ENCODE data around the gene SNX21.

SNX21 gene

GRCh38 chr20:45883100-45883469 lies 49.5 kb downstream of the SNX21 start:
- no peak for DNase-seq

- no peak for DNase-seq
Measured at GRCh38 chr20:45886590-45887345, 53.2 kb downstream of the SNX21 start.

- no peak for DNase-seq
Measured at GRCh38 chr20:45887346-45887715, 53.7 kb downstream of the SNX21 start, which contains the start of gene SPATA25. SPATA25 (minus strand) TSS chr20:45887622; CDS start chr20:45887590, 32 bp downstream.

DNA sequence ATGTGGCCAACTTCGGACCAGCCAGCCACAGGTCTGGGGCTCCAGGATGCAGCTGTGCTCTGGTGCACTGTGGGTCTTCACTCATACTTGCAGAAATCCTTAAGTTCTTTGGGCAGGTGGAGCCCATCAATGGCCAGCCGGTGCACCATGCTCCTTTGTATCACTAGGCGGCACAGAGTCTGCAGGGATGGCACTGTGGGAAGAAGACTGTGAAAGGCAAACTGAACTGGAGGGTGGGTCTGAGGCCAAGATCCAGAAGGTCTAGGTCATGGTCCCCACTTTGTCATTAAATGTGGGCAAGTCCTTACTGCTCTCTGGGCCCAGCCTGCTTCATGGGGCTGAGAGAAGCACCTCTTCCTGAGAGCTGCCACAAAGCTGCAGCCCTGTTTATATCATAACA lies 55.1 kb downstream of the SNX21 start:
- no peak for DNase-seq

- no peak for DNase-seq
Measured at GRCh38 chr20:45890077-45890984, 56.7 kb downstream of the SNX21 start.

DNA sequence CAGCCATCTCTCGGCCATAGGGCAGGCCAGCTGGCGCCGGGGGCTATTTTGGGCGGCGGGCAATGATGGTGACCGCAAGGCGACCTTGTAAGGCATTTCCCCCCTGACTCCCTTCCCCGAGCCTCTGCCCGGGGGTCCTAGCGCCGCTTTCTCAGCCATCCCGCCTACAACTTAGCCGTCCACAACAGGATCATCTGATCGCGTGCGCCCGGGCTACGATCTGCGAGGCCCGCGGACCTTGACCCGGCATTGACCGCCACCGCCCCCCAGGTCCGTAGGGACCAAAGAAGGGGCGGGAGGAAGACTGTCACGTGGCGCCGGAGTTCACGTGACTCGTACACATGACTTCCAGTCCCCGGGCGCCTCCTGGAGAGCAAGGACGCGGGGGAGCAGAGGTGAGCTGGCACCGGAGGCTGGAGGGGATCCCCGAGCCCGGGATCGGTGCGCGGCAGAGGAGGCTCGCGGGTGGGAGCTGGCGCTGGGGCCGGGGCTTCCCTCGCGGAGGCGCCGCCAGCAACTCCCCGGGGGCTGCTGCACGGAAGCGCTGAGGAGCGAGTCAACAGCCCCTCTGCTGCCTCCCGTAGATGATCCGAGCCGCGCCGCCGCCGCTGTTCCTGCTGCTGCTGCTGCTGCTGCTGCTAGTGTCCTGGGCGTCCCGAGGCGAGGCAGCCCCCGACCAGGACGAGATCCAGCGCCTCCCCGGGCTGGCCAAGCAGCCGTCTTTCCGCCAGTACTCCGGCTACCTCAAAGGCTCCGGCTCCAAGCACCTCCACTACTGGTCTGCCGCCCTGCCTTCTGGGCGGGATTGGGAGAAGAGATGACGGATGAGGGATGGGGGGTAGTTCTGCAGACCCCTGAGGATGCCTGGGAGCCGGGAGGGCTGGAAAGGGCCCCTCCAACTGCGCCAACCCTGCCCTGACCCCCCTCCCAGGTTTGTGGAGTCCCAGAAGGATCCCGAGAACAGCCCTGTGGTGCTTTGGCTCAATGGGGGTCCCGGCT lies 57.7 kb downstream of the SNX21 start, which contains the start of the genes CTSA and NEURL2:
CTSA (plus strand) TSS at position 351 of the 999 bp plus-strand sequence; CDS start at position 585, 234 bp downstream.
NEURL2 (minus strand) TSS at position 224 of the 999 bp plus-strand sequence; CDS start at position 7, 217 bp downstream.
- DNase-seq, result peak; percentile 29

GRCh38 chr20:45892049-45892825 lies 58.6 kb downstream of the SNX21 start:
- DNase-seq, result no peak
